Subcutaneous adipose tissue (tissue), 4 donors: ENCODE data around the gene PARVB. TPM values are rescaled to one million over a fixed set of nuclear protein-coding genes. Genes with fewer than 3 reads are reported as not detected.

Source experiments
- CTCF ChIP-seq: fragments of 450-650 bp; IDR thresholded peaks from one replicate; pipeline ENCODE4 v1.5.1; 2016; ENCODE audit warnings: low read depth, mild to moderate bottlenecking, control low read depth, antibody characterized with exemption, moderate library complexity
- total RNA-seq, 4 donors: library from RNA; depleted of rRNA; stranded (reverse); fragments of >200 nt; gene quantifications; one replicate each; pipeline ENCODE4 v1.1.0, GENCODE V29; 2016

Gene PARVB
- total RNA-seq, 4 donors from 2014 or later = 47.8 to 175 (median 52.8) TPM

- no peak for TF ChIP-seq CTCF
Measured at GRCh38 chr22:43983808-43984207, 40.3 kb upstream of the PARVB start.

GRCh38 chr22:43985532-43985931, 38.6 kb upstream of the PARVB start:
- TF ChIP-seq CTCF = no peak

- TF ChIP-seq CTCF = no peak
Measured at GRCh38 chr22:43988116-43988820, 35.8 kb upstream of the PARVB start.

GRCh38 chr22:43988960-43989359, 35.1 kb upstream of the PARVB start:
- no peak for TF ChIP-seq CTCF

- no peak for TF ChIP-seq CTCF
Measured at GRCh38 chr22:43990044-43990443, 34.1 kb upstream of the PARVB start.

- no peak for TF ChIP-seq CTCF
Measured at GRCh38 chr22:43991316-43992020, 32.6 kb upstream of the PARVB start.

GRCh38 chr22:43992331-43992821, 31.7 kb upstream of the PARVB start:
- no peak for TF ChIP-seq CTCF
